Gastrocnemius medialis (tissue), 4 donors: Measurements from ENCODE around the gene PAK5. TPM values are rescaled to one million over a fixed set of nuclear protein-coding genes. Genes with fewer than 3 reads are reported as not detected.
"Not testable (repeated sequence)": the region's sequence is repeated elsewhere in the genome, so short reads cannot be mapped to it uniquely, and the experiment has no call there.

Experiments
- ATAC-seq, 2 donors: fragments of 150-250 bp; one replicate each; pipeline ENCODE4 v1.9.1; 2016
- DNase-seq, 2 donors: peaks; one replicate each; pipeline ENCODE4 v3.0.0-alpha.2; 2019
- H3K27ac ChIP-seq, 4 donors: fragments of 200-600 bp; sonication (generic); 1 replicate in 1 of 4; 2 replicates in 3 of 4; pipeline ENCODE4 v1.5.1; 2016 to 2018; ENCODE audit warnings: mild to moderate bottlenecking in 2 of 4, moderate library complexity in 1 of 4
- H3K27me3 ChIP-seq, 3 donors: fragments of 200-600 bp; sonication (generic) in 2 of 3; 1 replicate in 1 of 3; 2 replicates in 2 of 3; pipeline versions ENCODE4 v1.5.1 to v1.6.0; 2016 to 2019; ENCODE audit warnings: mild to moderate bottlenecking in 1 of 3, moderate library complexity in 1 of 3
- H3K36me3 ChIP-seq, 2 donors: fragments of 200-600 bp; sonication (generic) in 1 of 2; one replicate each; pipeline ENCODE4 v1.5.1; 2017 to 2018
- H3K4me1 ChIP-seq, 2 donors: fragments of 200-600 bp; sonication (generic) in 1 of 2; one replicate each; pipeline ENCODE4 v1.5.1; 2016 to 2017; ENCODE audit warnings: mild to moderate bottlenecking in 2 of 2
- H3K4me3 ChIP-seq, 4 donors: fragments of 200-600 bp; sonication (generic) in 3 of 4; 1 replicate in 1 of 4; 2 replicates in 3 of 4; pipeline ENCODE4 v1.5.1; 2016 to 2019; ENCODE audit warnings: mild to moderate bottlenecking in 2 of 4
- H3K9me3 ChIP-seq, 3 donors: fragments of 200-600 bp; sonication (generic) in 2 of 3; 1 replicate in 1 of 3; 2 replicates in 2 of 3; pipeline ENCODE4 v1.5.1; 2016 to 2019
- CTCF ChIP-seq, 5 experiments: fragments of 450-650 bp in 3 of 5; fragments of 200-600 bp in 2 of 5; sonication (generic) in 2 of 5; IDR thresholded peaks in 4 of 5; conservative IDR thresholded peaks in 1 of 5; 1 replicate in 4 of 5; 2 replicates in 1 of 5; pipeline ENCODE4 v1.5.1; 2016 to 2019; ENCODE audit warnings: antibody characterized with exemption in 5 of 5, mild to moderate bottlenecking in 3 of 5, moderate library complexity in 3 of 5
- POLR2A ChIP-seq, 2 donors: fragments of 450-650 bp; IDR thresholded peaks; one replicate each; pipeline ENCODE4 v1.6.1; 2017; ENCODE audit warnings: antibody characterized with exemption in 2 of 2, mild to moderate bottlenecking in 2 of 2, moderate library complexity in 2 of 2
- in situ Hi-C, 4 donors: fragments of 200-750 bp; cut with MboI; loops; one replicate each; pipeline versions ENCODE4 v1.15.0 to v1.8.0; 2017; ENCODE audit warnings: low sequenced_read_pairs in 4 of 4
- intact Hi-C: fragments of 100-400 bp; cut with DNase I; formaldehyde crosslinking; loops from one replicate; pipeline ENCODE4 v1.15.1; 2023; ENCODE audit warnings: low total_unique reads
- total RNA-seq, 4 donors: library from RNA; depleted of rRNA; stranded (reverse); fragments of >200 nt; gene quantifications; one replicate each; pipeline versions ENCODE4 v1.1.0 to v1.2.3, GENCODE V29; 2016

The PAK5 gene
- total RNA-seq, 4 donors from 2014 or later: not detected

DNA sequence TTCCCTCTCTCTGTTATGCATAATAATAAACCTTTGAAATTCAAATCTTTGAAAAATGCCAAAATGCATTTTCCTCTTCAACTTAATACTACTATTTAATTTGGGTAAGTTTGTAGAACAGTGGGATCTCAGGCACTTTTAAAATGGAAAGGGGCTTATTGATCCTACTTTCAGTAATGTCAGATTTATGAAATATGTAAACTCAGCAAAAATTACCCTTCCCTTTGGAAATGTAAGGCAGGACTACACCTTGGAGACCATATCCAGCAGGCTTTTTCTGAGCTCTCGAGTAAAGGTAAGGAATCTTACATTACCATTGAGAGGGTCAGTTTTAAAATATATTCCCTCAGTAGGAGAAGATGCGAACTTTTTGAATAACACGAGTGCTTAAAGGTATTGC, 175.5 kb downstream of the PAK5 start:
- no peak overlapping the region for H3K4me3 ChIP-seq
- TF ChIP-seq POLR2A (IDR thresholded peaks at IDR 0.05): no peak
- no peak for TF ChIP-seq CTCF (IDR thresholded peaks at IDR 0.05 in 4 of 5, conservative IDR thresholded peaks at IDR 0.05 in 1 of 5)
- no peaks in the 10 kb centered on the region for H3K27me3 ChIP-seq
- in situ Hi-C loops (no loop called here), intact Hi-C loops (no loop called here)
- no peaks in the 10 kb centered on the region for H3K36me3 ChIP-seq
- H3K4me1 ChIP-seq: no peaks in the 10 kb centered on the region
- ATAC-seq (no peak), DNase-seq (no peak)
- no peaks in the 10 kb centered on the region for H3K9me3 ChIP-seq
- H3K27ac ChIP-seq: no peak overlapping the region

DNA sequence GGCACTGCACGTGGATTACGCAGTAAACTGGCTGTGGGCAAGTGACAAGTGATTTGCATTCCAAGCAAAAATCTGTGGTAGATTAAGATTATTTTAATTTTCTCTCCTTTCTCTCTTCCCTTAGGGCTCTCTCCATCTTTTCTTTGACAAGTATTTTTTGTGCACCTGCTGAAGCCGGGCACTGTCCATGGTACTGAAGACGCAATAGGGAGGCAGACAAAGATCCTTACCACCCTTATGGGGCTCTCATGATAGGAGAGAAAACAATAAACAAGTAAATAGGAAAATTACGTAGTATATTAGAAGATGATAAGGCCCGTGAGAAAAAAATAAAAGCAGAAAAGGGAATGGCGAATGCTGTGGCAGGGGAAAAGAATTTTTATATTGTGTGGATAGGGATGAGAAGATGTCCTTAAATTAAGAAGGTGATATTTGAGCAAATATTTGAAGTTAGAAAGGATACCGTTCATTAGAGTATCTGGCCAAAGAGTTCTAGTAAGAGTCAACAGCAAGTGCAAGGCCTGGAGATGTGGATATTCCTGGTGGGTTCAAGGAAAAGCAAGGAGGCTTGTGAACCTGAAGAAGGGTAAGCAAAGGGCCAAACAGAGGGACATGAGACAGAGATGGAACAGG, 178.5 kb downstream of the PAK5 start:
- no peaks in the 10 kb centered on the region for H3K27me3 ChIP-seq
- no peaks in the 10 kb centered on the region for H3K9me3 ChIP-seq
- no peak overlapping the region for H3K27ac ChIP-seq
- DNase-seq (no peak), ATAC-seq (no peak)
- no peak for TF ChIP-seq CTCF (IDR thresholded peaks at IDR 0.05 in 4 of 5, conservative IDR thresholded peaks at IDR 0.05 in 1 of 5)
- no peak for TF ChIP-seq POLR2A (IDR thresholded peaks at IDR 0.05)
- intact Hi-C loops: no loop called here
- H3K36me3 ChIP-seq: no peaks in the 10 kb centered on the region
- no peaks in the 10 kb centered on the region for H3K4me1 ChIP-seq
- in situ Hi-C loops: no loop called here
- H3K4me3 ChIP-seq: no peak overlapping the region

DNA sequence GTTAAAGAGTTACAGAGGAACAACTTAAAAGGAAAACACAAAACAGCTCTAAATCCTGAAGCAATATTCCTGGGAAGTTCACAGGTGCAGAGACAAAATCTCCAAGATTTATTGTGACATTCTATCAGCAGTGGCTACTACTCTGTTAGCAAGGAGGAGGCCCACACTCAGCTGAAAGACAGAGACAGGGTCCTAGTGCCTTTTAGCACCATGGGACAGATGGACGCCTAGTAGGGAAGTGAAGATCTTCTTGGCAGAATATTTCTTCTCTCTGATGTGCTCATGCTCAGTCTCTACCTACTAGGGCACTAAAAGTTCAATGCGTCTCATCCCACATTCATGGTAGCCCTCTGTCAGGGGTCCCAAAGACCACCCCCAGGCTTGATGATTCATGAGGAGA, 191.1 kb downstream of the PAK5 start:
- Histone ChIP-seq H3K4me3 (no peak overlapping the region), H3K9me3 (no peaks in the 10 kb centered on the region), H3K4me1 (no peaks in the 10 kb centered on the region), H3K27me3 (no peaks in the 10 kb centered on the region), H3K36me3 (no peaks in the 10 kb centered on the region), H3K27ac (no peak overlapping the region)
- DNase-seq: no peak
- intact Hi-C loops: no loop called here
- ATAC-seq: no peak
- in situ Hi-C loops: no loop called here
- no peak for TF ChIP-seq POLR2A (IDR thresholded peaks at IDR 0.05)
- TF ChIP-seq CTCF (IDR thresholded peaks at IDR 0.05 in 4 of 5, conservative IDR thresholded peaks at IDR 0.05 in 1 of 5): no peak

DNA sequence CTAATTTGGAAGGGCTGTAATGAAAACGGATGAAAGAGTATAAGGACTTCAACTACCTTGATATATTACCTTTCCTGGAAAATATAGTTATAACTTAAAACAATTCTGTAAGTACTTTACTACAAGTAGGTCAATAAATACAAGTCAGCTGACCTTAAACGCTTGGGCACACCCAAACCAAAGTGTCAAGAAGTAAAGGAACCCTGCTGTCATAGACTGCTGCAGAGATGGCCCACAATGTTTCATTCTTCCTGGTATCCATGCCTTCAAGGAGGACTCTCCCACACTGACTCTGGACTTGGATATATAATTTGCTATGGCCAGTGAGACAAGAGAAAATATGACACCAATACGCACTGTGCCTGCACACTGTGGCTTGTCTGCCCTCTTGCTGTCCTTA, 192.5 kb downstream of the PAK5 start:
- intact Hi-C loops: no loop called here
- Histone ChIP-seq H3K4me1 (no peaks in the 10 kb centered on the region), H3K4me3 (no peak overlapping the region), H3K9me3 (no peaks in the 10 kb centered on the region), H3K36me3 (no peaks in the 10 kb centered on the region), H3K27me3 (no peaks in the 10 kb centered on the region), H3K27ac (no peak overlapping the region)
- TF ChIP-seq CTCF (IDR thresholded peaks at IDR 0.05 in 4 of 5, conservative IDR thresholded peaks at IDR 0.05 in 1 of 5) (no peak), POLR2A (IDR thresholded peaks at IDR 0.05) (no peak)
- ATAC-seq (no peak), DNase-seq (no peak)
- in situ Hi-C loops: no loop called here

DNA sequence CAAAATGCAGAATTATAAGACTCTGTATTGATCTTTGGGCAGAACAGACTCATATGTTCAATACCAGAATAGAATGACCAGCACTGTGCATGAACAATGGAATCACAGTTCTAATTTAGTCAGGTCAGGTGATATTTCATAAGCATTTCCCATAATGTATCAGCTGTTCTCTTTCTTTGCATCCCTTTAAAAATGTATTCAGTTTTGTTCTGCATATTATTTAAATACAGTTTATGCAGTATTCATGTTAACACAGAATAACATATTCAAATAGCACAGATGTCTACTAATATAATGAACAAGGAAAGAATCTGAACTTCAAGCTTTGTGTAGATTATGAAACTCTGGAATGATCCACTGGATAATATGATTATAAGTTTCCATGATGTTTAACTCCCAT, 196.0 kb downstream of the PAK5 start:
- H3K27ac ChIP-seq: no peak overlapping the region
- no peaks in the 10 kb centered on the region for H3K9me3 ChIP-seq
- H3K4me3 ChIP-seq: no peak overlapping the region
- no peaks in the 10 kb centered on the region for H3K4me1 ChIP-seq
- H3K27me3 ChIP-seq: no peaks in the 10 kb centered on the region
- TF ChIP-seq POLR2A (IDR thresholded peaks at IDR 0.05) (no peak), CTCF (IDR thresholded peaks at IDR 0.05 in 4 of 5, conservative IDR thresholded peaks at IDR 0.05 in 1 of 5) (no peak)
- no peaks in the 10 kb centered on the region for H3K36me3 ChIP-seq
- DNase-seq (no peak), ATAC-seq (no peak)
- in situ Hi-C loops: no loop called here
- intact Hi-C loops: no loop called here

- H3K4me3 ChIP-seq, DNase-seq, H3K27ac ChIP-seq, intact Hi-C loops, H3K4me1 ChIP-seq, ATAC-seq, H3K27me3 ChIP-seq, H3K9me3 ChIP-seq, in situ Hi-C loops, H3K36me3 ChIP-seq: not testable (repeated sequence)
Observed at GRCh38 chr20:9641499-9642000, 197.3 kb downstream of the PAK5 start.
